Measurements from ENCODE around the gene CD93.

Gene CD93

DNA sequence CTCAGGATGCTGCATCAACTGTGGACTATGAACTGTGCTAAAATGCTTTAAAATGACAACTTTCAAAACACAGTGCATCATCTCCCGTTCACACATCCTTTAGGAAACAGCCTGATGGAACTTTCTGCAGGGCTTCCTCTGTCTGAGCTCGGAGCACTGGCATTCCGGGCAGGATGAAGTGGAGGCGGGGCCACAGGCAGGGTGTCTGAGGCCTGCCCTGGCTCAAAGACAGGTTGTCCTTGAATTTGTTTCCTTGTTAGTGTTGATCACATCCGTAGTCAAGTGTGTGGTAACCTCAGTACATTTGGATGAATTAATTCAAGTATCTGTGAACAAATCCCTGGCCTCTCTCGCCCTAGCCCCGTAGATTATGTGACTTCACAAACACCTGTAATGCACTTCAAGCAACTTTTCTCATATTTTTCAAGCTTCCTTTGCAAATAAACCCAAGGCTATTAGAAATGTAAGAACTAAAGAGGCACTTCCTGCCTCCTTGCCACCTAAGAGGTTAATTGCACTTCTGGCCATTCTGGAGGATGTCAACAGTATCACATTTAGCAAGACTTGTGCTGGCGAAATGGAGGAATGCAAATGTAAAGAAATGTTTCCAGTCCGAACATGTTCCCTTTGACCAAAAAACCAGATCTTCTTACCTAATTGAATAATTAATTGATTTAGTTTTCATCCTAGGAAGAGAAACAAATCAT, 3.1 kb downstream of the CD93 start:
- peak; percentile 43 for DNase-seq

DNA sequence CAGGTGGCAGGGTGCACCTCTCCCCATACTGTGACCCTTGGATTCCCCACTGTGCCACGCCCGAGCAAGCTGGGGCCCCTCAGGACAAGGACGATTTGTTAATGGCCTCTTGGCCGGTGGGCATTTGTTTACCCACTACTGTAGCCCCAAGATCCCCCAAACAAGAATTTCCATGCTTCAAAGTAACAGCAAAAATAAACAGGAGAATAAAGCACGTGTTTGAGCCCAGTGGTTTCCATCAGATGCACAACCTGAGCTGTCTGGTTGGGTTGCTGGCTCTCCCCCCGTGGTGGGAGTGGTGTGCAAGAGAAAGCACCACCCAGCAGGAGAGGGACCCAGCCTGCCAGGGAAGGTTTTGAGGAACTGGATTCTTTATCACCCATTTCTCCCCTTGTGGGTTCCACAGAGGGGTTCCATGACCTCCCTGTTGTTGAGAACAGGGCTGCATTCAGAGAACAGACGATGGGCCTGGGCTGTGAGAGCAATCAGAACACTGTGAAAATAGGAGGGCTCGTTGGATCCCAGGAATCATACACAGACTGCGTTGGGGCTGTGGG, 4.8 kb downstream of the CD93 start:
- DNase-seq = no peak

DNA sequence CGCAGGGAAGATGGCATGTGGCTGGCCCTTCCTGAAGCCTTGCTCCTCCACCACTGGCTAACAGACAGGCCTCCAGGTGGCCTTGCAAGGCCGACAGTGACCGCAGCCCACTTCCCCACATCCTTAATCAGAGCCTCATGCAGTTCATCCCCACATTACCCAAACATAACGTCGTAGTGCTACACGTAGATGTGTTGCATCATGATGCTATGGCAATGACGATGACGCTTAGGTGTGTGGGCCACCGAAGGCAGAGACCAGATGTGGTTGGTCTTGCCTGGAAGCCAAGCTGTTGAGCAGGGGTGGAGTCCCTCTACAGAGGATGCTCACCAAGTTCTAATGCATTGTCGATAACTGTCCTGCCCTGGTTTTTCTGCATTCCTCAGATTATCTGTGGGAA, 5.6 kb downstream of the CD93 start:
- no peak for DNase-seq

DNA sequence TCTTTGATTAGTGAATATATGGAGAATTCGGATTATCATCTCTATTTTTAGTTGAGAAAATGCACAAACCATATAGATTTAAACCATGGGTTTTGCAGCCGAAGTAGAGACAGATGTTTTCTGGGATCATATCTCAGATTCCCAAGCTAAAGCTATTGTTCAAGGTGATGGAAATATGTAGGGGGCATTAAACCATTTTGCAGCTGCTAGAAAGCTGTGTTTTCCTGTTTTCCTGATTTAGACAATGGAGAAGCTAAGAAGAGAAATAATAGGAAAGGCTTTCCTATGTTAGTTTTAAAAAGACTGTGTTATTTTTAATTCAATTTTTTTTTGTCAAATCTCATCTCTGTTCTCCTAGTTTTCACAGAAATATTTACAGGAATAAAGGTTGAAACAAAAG, 6.2 kb downstream of the CD93 start:
- no peak for DNase-seq

DNA sequence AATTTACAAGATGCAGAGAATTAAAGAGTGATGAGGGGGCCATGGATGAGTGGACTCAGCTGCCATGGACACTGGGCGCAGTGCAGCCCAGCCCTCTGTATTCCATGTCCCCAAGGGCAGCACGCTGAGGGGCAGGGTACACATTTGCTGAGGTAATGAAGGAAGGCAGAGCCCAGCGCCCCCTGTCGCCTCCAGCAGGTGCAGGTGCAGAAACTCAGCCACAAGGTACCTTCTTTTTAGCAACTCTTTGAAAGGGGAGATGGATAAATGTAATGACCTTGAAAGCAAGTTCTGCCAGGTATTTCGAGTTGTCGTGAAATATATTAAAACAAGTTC, 7.1 kb downstream of the CD93 start:
- no peak for DNase-seq

DNA sequence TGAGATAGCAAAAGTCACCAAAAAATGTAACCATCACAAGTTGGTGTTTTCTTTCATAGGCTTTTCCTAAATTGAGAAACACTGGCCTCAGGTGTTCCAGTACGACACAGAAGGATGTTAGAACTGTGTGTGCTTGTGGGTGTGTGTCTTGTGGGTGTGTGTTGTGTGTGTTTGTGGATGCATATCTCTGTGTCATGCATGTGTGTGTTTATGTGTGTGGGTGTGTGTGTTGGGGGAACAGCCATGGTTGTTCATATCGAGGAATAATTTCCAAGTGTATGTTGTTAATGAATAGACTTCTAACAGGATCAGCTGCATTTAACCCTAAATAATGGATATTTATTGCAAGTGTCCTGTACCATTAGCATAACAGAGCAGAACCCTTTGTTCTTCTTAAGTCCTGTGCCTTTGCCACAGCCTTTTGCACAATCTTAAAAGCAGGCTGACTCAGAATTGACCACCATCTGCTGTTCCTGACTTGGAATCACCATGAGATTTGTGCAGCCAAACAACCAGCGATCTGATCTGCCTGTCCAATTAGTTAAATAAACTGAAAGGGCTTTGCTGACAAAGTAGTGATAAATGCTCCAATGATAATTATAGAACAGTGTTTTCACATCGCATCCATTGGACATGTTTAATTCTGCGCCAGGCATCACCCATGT, 7.6 kb downstream of the CD93 start:
- no peak for DNase-seq

DNA sequence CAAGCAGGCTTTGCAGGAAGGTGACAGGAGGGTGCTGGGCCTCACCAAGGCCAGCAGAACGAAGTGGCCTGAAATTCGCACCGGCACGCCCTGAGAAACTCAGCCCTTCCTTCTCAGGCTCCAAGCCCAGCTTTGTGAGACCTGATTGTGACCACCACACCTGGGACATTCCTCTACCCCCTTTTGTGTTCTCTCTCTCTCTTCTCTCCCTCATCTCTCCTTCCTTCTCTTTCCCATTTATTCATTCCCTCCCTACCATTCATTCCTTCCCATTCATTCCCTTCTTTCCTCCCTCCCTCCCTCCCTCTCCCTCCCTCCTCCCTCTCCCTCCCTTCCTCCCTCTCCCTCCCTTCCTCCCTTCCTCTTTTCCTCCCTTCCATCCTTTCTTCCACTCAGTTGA, 8.8 kb downstream of the CD93 start:
- no peak for DNase-seq

DNA sequence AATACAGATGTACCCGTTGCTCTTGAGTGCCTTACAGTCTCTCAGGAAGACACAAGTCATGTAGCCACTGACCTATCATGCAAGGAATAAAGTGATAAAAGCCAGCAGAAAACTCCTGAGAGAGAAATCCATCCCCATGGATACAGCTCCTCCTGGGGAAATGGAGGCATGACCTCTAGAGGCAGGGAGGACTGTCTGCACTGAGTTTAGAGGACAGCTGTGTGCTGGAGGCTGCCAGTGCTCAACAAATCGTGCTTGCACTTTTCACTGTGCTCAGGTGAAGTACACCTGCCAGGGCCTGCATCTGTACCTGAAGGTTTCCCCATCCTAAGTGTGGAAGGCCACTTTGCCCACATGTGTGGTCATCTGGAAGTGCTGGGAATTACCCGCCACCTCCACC, 12.1 kb downstream of the CD93 start:
- no peak for DNase-seq

DNA sequence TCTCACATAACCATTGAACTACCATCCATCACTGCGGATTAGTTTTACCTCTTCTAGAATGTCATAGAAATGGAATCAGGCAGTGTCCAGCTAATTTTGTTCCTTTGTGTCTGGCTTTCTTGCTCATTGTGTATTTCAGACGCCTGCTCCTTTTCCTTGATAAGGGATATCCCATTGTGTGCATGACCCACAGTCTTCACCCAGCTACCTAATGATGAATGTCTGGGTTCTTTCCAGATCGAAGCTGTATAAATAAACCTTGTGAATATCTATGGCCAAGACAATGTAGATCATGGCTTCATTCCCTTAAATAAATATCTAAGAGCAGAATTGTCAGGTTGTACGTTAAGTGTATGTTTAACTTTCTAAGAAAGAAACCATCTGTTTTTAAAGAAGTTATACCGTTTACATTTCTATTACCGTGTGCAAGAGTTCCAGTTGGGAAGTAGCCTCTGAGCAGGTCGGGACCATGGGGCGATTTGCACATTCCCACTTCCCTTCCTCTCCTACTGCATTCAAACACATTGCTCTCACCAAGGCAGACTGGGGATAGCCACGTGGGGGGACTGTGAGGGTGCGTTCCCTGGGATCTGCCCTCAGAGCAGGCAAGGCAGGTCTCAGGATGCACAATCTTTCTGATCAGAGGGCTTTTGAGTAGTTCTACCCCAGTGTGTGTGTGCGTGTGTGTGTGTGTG, 13.1 kb downstream of the CD93 start:
- DNase-seq = no peak

DNA sequence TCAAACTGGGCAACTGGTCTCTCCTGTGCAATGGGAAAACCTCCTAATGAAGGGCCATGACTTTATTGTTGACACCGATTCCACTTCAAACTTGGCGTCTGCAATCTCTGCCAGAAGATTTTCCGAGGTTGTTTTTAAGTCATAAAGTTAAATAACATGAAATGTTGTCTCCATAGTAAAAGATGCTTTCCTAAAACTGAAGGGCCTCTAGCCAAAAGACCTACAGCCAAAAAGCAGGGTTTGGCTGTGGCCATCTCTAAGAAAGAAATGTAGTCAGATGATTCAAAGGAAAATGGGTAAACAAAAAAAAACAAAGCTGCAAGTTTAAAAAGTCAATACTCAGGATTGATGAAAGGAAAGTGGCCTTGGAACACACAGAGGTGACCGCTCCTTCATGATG, 14.1 kb downstream of the CD93 start:
- DNase-seq = no peak

DNA sequence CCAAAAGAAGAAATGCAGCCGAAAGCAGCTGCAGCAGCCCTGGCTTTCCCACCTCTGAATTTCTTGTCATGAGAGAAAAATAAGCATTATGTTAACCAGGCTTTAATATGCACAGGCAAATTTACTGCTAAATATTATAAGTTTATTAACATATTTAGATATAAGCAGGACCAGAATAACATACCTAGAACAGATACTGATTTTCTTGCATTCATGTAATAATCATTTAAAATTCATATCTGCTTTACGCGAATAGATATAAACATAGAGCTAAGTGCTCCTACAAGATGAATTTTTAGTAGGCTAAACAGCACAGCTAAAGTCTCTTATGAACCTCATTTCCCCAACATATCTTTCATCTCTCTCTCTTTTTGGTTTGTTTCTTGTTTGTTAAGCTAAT, 14.7 kb downstream of the CD93 start:
- DNase-seq = no peak

DNA sequence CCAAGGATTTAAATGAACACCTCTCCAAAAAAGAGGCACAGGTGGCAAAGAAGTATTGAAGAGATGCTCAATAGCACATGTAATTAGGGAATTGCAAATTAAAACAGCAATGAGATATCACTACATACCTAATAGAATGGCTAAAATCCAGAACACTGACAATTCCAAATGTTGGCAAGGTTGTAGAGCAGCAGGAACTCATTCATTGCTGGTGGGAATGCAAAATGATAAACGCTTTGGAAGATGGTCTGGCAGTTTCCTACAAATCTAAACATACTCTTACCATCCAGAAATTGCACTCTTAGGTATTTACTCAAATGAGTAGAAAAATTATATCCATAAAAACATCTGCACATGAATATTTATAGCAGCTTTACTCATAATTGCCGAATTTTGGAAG, 17.0 kb downstream of the CD93 start:
- no peak for DNase-seq

DNA sequence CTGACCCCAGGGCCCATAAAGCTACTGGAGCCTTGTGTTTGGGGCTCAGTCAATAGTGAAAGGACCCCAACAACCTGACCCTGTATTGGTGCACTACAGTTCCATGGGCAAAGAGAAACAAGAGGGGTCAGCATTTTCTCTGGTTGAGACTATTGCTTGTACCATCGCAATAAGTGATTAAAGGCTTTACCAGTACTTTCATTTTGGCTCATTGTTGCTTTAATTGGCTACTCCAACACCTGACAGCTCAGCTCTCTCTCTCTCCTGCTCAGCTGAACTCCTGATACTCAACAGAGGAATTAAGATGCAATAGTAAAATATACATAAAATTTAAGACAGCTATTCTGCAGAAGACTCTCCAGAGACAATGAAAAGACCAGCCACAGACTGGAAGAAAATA, 17.8 kb downstream of the CD93 start:
- no peak for DNase-seq

DNA sequence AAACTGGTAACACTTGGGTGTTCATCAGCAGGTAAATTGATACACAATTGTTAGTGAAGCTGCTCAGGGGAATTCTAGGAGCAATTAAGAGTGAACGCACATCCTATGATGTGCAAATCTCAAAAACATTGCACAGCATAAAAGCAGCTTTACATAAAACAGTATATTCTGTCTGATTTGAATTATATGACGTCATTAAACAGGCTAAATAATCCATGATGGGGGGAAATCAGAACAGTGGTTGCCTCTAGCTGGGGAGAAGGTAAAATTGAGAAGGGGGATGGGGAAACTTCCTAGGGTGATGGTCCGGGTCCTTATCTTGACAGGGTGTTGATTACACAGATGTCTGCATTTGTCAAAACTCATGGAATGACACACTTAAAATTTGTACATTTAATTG, 19.4 kb downstream of the CD93 start:
- no peak for DNase-seq

DNA sequence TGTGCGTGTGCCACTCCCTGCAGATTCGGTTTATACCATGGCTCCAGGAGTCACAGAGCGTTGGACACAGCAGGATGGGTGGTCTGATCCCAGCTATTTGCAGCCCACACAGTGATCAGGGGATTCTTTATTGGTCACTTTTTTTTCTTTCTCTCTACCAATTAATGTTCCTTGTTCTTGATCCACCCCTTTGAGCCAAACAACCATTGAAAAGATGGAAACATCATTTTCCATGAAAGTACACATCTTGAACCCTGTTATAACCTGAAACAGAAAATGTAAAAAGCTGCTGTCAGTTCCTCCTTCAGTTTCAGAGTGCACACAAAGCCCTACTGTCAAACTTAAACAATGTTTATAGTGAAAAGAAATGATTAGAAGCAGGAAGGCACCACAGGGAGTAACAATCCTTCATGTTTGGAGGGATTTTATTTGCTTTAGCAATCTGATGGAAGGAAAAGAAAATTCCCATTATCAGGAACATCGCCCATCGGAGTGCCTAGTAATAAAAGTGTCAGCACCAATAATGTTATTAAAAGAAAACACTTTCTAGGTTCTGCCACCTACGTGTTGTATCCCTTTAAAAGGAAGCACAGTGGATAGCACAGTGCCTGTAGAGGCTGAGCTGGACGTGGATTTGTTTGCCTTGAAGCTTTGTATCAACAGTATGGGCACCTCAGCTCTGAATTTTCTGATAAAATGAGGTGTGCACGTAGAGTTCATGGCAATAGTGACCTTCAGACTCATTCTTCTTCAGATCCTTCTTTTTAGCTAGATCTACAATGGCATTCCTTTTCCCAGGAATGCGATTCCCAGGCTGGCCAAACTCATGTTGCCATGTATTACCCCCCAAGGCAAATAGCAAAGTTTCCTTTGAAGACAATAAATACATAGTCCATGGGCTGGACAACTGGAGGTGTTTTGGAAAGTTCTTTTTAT, 20.6 kb downstream of the CD93 start:
- DNase-seq = no peak

DNA sequence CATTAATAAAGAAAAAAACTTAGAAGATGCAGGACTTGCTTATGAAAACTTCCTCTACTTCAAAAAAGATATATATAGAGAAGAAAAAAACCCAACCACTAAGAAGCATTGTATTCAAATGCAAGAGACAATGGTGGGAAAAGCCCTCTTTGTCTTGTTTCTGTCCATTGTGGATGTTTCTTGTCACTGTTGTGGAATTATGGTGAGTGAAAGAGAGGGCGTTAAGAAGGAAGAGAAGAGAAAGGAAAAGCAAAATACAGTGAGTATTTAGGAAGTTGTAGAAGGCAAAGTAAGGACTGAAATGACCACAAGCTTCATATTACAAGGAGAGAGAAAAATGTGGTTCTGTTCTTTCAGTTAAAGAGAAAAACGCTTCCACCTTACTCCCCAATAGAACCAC, 22.5 kb downstream of the CD93 start:
- no peak for DNase-seq

DNA sequence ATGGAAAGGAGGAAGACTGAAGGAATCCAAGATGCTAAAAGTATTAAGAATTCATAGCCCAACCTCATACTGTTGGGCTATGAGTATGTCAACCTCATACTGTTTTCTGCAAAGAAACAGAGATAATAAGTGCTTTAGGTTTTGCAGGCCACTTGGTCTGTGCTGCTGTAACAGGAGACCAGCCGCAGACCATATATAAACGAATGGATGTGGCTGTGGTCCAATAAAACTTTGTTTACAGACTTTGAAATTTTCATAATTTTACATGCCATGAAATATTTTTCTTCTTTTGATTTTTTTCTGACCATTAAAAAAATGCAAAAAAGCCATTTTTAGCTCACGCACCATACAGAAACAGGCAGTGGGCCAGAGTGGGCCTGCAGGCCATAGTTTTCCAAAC, 23.0 kb downstream of the CD93 start:
- DNase-seq = no peak

DNA sequence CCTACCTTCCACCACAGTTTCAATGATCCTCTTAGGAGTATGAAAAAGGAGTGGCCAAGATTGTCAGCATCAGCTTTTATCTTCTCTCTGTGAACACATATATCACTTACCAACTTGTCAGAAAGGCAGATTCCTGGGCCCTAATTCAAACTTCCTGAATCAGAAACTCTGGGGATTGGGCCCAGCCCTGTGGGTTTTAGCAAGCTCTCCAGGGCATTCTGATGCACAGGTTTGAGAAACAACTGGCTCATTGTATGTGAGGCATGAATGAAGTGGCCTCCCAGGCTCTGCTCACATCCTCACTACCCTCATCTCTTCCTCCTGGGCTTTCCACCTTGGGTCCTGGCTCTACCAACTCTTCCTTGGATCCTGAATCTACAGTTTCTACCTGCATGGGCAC, 23.5 kb downstream of the CD93 start:
- DNase-seq = no peak

DNA sequence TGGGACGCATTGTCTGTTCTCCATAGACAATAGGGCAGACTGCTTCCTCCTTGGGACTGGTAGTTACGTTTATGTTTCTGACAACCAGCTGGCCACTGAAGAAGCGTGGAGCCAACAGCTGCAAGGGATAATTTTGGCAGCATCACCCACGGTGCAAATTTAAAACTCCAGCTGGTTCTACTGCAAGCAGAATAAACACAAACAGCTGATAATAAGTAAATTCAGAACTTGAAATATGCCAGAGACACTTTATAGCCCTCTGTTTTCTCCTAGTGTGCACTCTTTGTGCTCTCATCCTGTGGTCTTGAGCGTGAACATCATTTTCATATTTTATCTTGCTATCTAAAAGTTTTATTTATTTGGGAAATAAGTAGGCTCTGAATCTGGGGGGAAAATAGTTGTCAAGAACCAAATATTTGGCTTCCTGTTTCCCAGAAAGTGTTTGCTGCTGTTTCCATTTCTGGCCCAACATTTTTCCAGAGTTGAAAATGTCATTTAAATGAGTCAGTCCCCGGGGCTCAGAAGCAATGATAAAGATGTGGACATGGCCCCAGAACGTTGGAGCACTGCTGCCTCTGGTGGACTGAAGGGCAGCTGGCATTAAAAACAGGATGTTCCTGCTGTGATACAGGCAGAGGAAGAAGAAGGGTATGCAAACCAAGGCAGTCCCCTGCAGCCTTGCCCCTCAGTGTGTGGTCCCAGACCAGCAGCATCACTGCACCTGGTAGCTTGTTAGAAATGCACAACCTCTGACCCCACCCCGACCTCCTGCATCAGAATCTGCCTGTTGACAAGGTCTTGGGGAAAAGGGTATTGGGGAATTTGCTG, 24.2 kb downstream of the CD93 start:
- DNase-seq = no peak

DNA sequence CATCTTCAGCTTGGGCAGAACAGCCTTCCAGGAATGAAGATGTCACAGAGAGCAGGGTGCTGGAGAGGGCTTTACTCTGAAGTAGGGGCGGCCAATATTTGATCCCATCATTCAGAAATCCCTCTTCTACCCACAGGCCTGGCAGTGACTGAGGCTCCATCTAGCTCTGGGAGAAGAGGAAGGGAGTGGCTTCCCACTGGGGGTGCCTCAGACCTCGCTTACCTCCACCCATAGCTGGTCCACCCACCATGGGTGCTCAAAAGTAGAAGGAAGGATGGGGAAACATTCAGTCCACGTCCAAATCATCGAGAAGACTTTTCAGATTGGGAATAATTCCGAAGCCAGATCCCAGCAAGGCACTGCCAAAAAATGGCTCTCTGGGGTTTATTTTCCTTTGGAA, 24.9 kb downstream of the CD93 start:
- DNase-seq = no peak

DNA sequence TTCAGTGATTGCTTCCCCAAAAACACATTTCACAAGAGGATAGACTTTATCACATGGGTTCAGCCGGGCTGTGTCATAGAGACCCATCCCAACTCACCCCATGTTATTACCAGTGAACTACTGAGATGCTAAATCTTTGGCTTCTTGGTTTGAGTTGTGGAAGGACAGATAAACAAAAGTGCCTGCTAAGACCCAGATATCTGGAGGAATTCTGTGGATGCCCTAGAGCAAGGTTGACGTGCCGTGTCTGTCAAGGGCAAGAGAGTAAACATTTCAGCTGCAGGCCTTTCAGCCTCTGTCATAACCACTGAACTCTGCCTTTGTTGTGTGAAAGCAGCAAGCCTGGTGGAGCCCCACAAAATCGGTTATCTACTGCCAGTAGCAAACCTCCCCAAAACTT, 25.5 kb downstream of the CD93 start:
- DNase-seq = no peak

DNA sequence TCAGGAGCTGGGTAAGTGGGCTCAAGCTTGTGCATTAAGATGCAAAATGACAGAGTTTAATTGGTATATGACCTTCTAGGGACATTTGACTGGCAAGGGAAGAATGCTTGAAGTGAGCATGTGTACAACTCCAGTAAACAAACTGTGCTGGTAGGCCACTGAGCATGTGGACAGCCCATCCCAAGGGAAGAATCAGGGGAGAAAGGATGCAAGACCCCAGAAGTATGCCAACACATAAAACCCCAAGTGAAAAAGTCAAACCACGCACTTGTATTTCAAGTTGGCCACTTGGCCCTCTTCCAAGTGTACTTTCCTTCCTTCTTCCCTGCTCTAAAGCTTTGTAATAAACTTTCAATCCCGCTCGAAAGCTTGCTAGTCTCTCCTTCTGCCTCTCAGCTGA, 26.3 kb downstream of the CD93 start:
- no peak for DNase-seq
